Karpas-422 (cell line): ENCODE data around the gene TMEM259. TPM values are rescaled to one million over a fixed set of nuclear protein-coding genes. Genes with fewer than 3 reads are reported as not detected.

Experiments used
- DNase-seq: peaks from one replicate; pipeline ENCODE4 v3.0.0-alpha.2; 2015
- H2AFZ ChIP-seq: fragments of 200-600 bp; sonication (generic); 2 replicates; pipeline ENCODE4 v1.6.1; 2014; ENCODE audit warnings: antibody characterized with exemption, low read length, mixed read lengths
- H3K27ac ChIP-seq: fragments of 200-600 bp; sonication (generic); 2 replicates; pipeline ENCODE4 v1.5.1; 2014; ENCODE audit warnings: mild to moderate bottlenecking, low read length, moderate library complexity
- H3K27me3 ChIP-seq: fragments of 200-600 bp; sonication (generic); 2 replicates; pipeline ENCODE4 v1.6.1; 2014; ENCODE audit warnings: low read length, mixed read lengths
- H3K36me3 ChIP-seq: fragments of 200-600 bp; sonication (generic); 2 replicates; pipeline ENCODE4 v1.6.1; 2014; ENCODE audit warnings: low read length, mixed read lengths; ENCODE audit not compliant: insufficient read depth
- H3K4me1 ChIP-seq: fragments of 200-600 bp; sonication (generic); 2 replicates; pipeline ENCODE4 v1.6.1; 2014; ENCODE audit warnings: mild to moderate bottlenecking, low read length, mixed read lengths
- H3K4me2 ChIP-seq: fragments of 200-600 bp; sonication (generic); 2 replicates; pipeline ENCODE4 v1.6.1; 2014; ENCODE audit warnings: low read length, low read depth, mild to moderate bottlenecking; ENCODE audit not compliant: poor library complexity, severe bottlenecking
- H3K4me3 ChIP-seq: fragments of 200-600 bp; sonication (generic); 2 replicates; pipeline ENCODE4 v1.5.1; 2014; ENCODE audit warnings: mild to moderate bottlenecking, antibody characterized with exemption, low read length, mixed read lengths
- H3K79me2 ChIP-seq: fragments of 200-600 bp; sonication (generic); 2 replicates; pipeline ENCODE4 v1.6.1; 2014; ENCODE audit warnings: mild to moderate bottlenecking, low read length, mixed read lengths
- H3K9ac ChIP-seq: fragments of 200-600 bp; sonication (generic); 2 replicates; pipeline ENCODE4 v1.6.0; 2014; ENCODE audit warnings: low read length
- H3K9me2 ChIP-seq: fragments of 200-600 bp; sonication (generic), shearing (Covaris generic); replicated peaks from 2 replicates; pipeline ENCODE4 v1.6.0; 2014; ENCODE audit warnings: mild to moderate bottlenecking, low read length, moderate library complexity; ENCODE audit not compliant: insufficient read depth
- H3K9me3 ChIP-seq: fragments of 300-700, 200-600 bp; sonication (generic); 2 replicates; pipeline ENCODE4 v1.6.1; 2014; ENCODE audit warnings: low read length, mixed read lengths
- H4K20me1 ChIP-seq: fragments of 200-600 bp; sonication (generic); 2 replicates; pipeline ENCODE4 v1.6.1; 2014; ENCODE audit warnings: mild to moderate bottlenecking, antibody characterized with exemption, low read length, low read depth; ENCODE audit not compliant: insufficient read depth
- total RNA-seq: library from RNA; depleted of rRNA; stranded (reverse); fragments of >200 nt; shearing (Covaris generic); gene quantifications from 2 replicates; pipeline ENCODE4 v1.2.3, GENCODE V29; 2014; ENCODE audit warnings: low replicate concordance

The TMEM259 gene
- total RNA-seq, 1 experiment from 2014 or later, result 133 TPM

DNA sequence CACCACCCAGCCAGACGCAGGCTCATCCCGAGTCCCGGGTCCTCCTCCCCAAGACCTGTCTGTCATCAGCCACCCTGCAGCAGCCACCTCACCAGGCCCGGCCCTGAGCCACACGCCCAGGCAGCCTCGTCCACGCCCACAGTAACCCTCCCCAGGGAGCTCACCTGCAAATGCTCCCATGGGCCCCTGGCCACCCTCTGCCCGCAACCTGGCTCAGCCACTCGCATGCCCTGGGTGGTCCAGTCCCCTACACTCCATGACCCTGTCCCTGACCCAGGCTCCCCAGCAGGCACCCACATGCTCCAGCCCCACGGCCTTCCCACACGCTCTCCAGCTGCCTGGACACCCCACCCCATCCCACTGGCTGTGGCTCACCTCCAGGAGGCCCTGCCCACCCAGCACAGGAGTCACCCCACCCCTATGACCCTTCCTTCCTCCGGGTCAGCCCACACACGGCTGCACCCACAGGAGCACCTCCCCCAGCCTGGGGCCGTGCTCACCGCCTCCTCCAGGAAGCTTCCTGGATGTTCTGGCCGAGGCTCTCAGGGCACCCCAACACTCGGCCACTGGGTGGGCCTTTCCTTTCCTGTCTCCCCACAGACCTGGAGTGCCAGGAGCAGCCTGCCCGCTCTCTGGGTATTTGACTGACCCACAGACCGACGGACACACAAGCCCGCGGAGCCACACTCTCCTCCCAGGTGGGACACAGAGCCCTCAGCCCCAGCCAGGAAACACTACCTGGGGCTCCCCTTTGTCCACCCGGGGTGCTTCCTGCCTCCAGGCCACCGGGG, 3.6 kb downstream of the TMEM259 start:
- DNase-seq, result peak; percentile 69
- Histone ChIP-seq H3K9ac (peak overlapping the region; percentile 100), H4K20me1 (peaks cover 66% of the 10 kb centered on the region), H3K27me3 (no peaks in the 10 kb centered on the region), H3K4me1 (peaks cover 46% of the 10 kb centered on the region), H2AFZ (no peak overlapping the region), H3K36me3 (no peaks in the 10 kb centered on the region), H3K4me3 (peak overlapping the region; percentile 99; the same call in 1 of the 2 replicates), H3K9me2 (no peaks in the 10 kb centered on the region), H3K27ac (0 out of 2 replicates have a peak overlapping the region, but pooled peaks have one; percentile 6), H3K79me2 (peaks cover 64% of the 10 kb centered on the region), H3K9me3 (no peaks in the 10 kb centered on the region), H3K4me2 (peak overlapping the region; percentile 75)

DNA sequence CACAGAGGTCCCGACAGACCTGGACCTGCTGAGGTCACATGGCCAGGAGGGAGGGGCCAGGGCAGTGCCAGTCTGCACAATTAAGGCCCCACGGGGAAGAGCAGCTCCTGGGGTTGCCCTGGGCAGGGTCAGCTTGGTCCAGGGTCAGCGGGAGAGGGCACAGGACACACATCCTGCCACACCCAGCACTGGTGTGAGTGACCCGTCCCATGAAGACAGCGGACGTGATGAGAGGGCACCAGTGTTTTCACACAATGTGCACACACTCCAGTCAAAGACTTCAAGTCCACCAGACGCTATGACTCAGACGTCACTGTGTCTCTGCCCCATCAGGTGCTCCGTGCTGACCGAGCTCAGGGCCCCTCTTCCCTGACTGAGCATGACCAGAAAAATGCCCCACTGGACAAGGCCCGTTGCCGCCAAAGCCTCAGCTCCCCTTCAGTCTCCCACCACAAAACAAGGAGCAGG, 4.2 kb downstream of the TMEM259 start:
- H4K20me1 ChIP-seq, result peaks cover 66% of the 10 kb centered on the region
- H2AFZ ChIP-seq, result no peak overlapping the region
- H3K4me1 ChIP-seq, result peaks cover 41% of the 10 kb centered on the region
- H3K9ac ChIP-seq, result peak overlapping the region; percentile 100
- H3K4me2 ChIP-seq, result peak overlapping the region; percentile 75
- no peak overlapping the region; the same call in 1 of the 2 replicates for H3K4me3 ChIP-seq
- no peaks in the 10 kb centered on the region for H3K36me3 ChIP-seq
- H3K79me2 ChIP-seq, result peaks cover 64% of the 10 kb centered on the region
- DNase-seq, result no peak
- H3K9me3 ChIP-seq, result no peaks in the 10 kb centered on the region
- no peak overlapping the region for H3K27ac ChIP-seq
- H3K9me2 ChIP-seq, result no peaks in the 10 kb centered on the region
- no peaks in the 10 kb centered on the region for H3K27me3 ChIP-seq

DNA sequence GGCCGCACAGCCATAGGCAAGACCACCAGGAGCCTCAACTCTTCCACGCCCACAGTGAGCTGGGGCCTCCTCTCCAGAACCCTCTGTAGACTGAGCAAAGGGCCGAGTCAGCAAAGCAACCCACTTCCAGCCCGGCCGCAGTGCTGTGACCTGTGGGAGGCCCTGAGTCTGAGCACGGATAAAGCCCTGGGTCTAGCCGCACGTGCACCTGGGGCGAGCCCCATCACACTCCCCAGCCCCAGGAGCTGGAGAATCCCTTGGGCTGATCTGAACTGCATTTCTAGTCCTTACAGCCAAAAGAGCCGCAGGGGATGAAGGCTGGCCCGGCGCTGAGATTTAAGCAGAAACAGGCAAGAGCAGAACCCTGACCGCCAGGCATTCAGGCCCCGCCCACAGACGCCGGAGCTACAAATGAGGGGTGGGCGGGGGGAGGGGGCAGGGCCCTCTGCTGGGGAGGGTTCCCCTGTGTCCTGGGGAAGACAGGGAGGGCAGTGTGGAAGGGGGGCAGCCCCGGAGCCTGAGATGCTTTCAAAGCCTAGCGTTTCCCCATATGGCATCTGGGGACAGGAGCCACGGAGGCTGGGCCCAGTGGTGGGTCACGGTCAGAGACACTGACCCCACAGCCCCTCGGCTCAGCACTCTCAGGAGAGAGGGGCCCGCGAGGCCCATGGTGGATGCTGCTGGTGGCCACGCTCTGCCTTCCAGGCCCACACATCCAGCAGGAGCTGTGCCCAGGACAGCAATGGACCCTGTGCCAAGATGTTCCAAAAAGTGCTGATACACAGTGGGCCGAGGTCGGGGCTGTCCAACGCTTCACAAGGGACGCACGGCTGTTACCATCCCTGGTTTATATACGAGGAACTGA, 4.9 kb downstream of the TMEM259 start:
- Histone ChIP-seq H3K27ac (no peak overlapping the region), H3K79me2 (peaks cover 64% of the 10 kb centered on the region), H4K20me1 (peaks cover 66% of the 10 kb centered on the region), H3K4me1 (peaks cover 36% of the 10 kb centered on the region), H3K36me3 (no peaks in the 10 kb centered on the region), H3K4me3 (no peak overlapping the region), H3K9ac (no peak overlapping the region; the same call in 1 of the 2 replicates), H2AFZ (no peak overlapping the region), H3K9me3 (no peaks in the 10 kb centered on the region), H3K4me2 (no peak overlapping the region), H3K27me3 (no peaks in the 10 kb centered on the region), H3K9me2 (no peaks in the 10 kb centered on the region)
- DNase-seq, result no peak

DNA sequence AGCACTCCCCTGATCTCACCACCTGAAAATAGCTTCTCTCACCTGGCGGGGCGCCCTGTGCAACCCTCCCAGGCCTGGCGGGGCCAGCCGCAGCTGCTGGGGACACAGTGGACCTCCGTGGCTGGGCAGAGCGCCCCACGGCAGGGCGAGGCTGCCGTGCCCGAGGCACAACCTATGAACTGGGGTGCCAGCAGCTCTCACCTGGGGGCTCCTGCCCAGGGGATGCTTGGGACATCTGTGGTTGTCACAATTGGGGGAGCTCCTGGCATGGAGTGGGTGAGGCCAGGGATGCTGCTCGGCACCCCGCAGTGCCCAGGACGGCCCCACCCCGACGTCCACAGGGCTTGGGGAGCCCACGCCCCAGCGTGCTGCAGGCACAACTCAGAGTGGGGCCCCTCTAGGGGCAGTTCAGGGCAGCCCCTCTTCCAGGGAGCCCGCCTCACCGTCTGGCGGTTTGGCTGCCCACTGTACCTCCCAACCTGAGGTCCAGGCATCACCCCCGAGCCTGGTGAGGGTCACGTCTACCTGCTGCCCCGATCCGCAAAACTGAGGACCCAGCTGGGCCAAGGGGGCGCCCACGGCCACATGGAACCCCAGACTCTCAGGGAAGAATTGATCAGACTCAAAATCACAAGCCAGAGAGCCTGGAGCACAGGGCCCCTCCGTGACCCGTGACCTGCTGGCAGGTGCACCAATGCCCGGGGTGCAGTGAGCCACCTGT, 5.7 kb downstream of the TMEM259 start:
- H4K20me1 ChIP-seq, result peaks cover 62% of the 10 kb centered on the region
- H3K27me3 ChIP-seq, result no peaks in the 10 kb centered on the region
- no peaks in the 10 kb centered on the region for H3K9me2 ChIP-seq
- H2AFZ ChIP-seq, result no peak overlapping the region
- peaks cover 36% of the 10 kb centered on the region for H3K4me1 ChIP-seq
- no peak overlapping the region for H3K27ac ChIP-seq
- no peak overlapping the region for H3K4me2 ChIP-seq
- H3K9ac ChIP-seq, result no peak overlapping the region
- no peaks in the 10 kb centered on the region for H3K9me3 ChIP-seq
- DNase-seq, result no peak
- no peak overlapping the region for H3K4me3 ChIP-seq
- peaks cover 58% of the 10 kb centered on the region for H3K79me2 ChIP-seq
- no peaks in the 10 kb centered on the region for H3K36me3 ChIP-seq

DNA sequence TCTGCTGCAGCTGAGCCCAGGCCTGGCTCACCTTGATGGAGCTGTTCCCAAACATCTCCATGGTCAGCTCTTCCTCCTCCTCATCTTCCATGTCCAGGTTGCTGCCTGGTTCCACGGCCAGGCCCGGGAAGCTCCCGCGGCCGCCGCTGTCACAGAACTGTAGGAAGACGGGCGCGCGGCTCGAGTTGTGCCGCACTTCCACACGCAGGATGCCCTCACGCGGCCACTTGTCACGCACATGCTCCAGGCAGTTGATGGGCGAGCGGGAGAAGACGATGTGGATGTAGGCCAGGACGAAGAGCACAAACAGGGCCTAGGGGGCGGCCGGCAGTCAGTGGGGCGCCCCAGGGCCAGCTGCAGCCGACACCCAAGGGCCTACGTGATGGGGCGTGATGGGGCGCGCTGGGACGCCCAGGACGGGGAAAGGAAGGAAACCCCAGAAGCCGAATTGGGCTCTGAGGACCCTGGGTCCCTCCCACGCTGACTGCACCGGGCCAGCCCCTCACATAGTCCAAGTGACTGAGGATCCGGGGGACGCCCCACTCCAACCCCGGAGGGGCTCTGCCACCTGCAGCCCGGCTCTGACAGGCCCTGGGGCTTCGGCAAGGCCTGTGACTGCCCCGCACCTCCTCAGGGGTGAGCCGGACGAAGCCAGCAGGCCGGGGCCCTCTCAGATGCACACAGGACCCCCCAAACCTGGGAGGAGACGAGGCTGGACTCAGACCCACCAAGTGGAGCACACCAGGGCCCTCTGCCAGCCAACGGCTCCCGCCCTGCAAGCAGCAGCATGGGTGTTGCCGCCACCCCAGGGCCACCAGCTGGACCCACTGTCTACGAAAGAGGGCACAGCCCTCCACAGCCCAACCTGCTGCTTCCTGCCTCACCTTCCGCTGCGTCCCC, 6.5 kb downstream of the TMEM259 start:
- Histone ChIP-seq H3K4me1 (peaks cover 32% of the 10 kb centered on the region), H3K79me2 (peaks cover 50% of the 10 kb centered on the region), H3K27ac (no peak overlapping the region), H3K36me3 (no peaks in the 10 kb centered on the region), H3K9me3 (no peaks in the 10 kb centered on the region), H3K9ac (no peak overlapping the region), H3K9me2 (no peaks in the 10 kb centered on the region), H3K27me3 (no peaks in the 10 kb centered on the region), H4K20me1 (peaks cover 54% of the 10 kb centered on the region), H2AFZ (no peak overlapping the region), H3K4me2 (no peak overlapping the region), H3K4me3 (no peak overlapping the region)
- no peak for DNase-seq

DNA sequence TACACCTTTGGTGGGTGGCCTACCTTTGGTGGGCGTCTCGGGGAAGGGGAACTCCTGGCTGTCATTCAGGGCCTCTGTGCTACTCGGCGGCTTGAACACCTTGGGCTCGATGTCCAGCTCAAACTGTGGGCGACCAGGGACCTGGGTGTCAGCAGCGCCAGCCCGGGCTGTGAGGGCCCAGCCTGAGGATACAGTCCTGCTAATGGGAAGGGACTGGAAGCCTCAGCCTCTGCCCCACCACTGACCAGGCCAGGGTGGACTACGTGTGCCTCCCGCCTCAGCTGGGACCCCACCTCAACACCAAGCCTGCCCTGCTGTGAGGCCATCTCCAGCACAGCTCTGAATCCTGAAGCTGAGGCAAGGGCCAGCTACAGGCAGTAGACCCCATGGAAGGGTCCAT, 7.7 kb downstream of the TMEM259 start:
- H3K4me3 ChIP-seq, result no peak overlapping the region
- H3K79me2 ChIP-seq, result peaks cover 38% of the 10 kb centered on the region
- no peaks in the 10 kb centered on the region for H3K9me2 ChIP-seq
- H3K27me3 ChIP-seq, result no peaks in the 10 kb centered on the region
- H3K9ac ChIP-seq, result no peak overlapping the region
- H3K9me3 ChIP-seq, result no peaks in the 10 kb centered on the region
- no peaks in the 10 kb centered on the region for H3K36me3 ChIP-seq
- H4K20me1 ChIP-seq, result peaks cover 44% of the 10 kb centered on the region
- peaks cover 20% of the 10 kb centered on the region for H3K4me1 ChIP-seq
- H3K4me2 ChIP-seq, result no peak overlapping the region
- DNase-seq, result no peak
- no peak overlapping the region for H3K27ac ChIP-seq
- H2AFZ ChIP-seq, result no peak overlapping the region

DNA sequence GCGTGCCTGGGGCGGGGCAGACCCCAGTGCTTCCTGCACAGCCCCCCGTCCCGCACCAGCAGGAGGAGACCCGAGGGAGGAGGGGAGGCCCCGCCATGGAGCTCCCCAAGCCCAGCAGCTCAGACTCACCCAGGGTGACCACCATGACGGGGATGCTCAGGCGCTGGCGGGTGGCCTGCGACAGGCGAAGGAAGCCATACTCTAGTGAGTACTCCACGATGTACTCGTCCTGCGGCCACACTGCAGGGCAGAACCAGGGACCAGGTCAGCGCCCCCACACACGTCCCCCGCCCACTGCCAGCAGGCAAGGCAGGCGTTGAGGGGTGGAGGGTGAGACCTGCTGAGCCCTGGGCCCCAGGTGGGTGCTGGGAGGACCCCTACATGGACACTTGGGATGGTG, 8.6 kb downstream of the TMEM259 start:
- no peaks in the 10 kb centered on the region for H3K36me3 ChIP-seq
- no peak overlapping the region for H3K4me2 ChIP-seq
- no peak overlapping the region for H3K9ac ChIP-seq
- peaks cover 12% of the 10 kb centered on the region for H3K4me1 ChIP-seq
- peaks cover 29% of the 10 kb centered on the region for H3K79me2 ChIP-seq
- peaks cover 35% of the 10 kb centered on the region for H4K20me1 ChIP-seq
- H3K9me2 ChIP-seq, result no peaks in the 10 kb centered on the region
- H3K27ac ChIP-seq, result no peak overlapping the region
- no peaks in the 10 kb centered on the region for H3K27me3 ChIP-seq
- no peak for DNase-seq
- H2AFZ ChIP-seq, result no peak overlapping the region
- H3K4me3 ChIP-seq, result no peak overlapping the region
- H3K9me3 ChIP-seq, result no peaks in the 10 kb centered on the region
